Adipose tissue (tissue), 3 donors: ENCODE results near the gene IL1F10. TPM values are rescaled to one million over a fixed set of nuclear protein-coding genes. Genes with fewer than 3 reads are reported as not detected.

Experiments
- H3K27ac ChIP-seq: one replicate; pipeline ENCODE4 v1.5.1; 2013; ENCODE audit warnings: low read depth, low read length
- WGBS, 3 donors: extraction: QIAGEN DNeasy Blood & Tissue Kit; methylation state at CpG; one replicate each; pipeline ENCODE4 v1.1.7; 2013; 5-methylcytosine and 5-hydroxymethylcytosine counted together
- polyA plus RNA-seq, 3 donors: library from polyadenylated mRNA; stranded (reverse); fragments of 200-250 nt; gene quantifications; one replicate each; pipeline ENCODE4 v1.2.3, GENCODE V29; 2013
- donor health status: healthy with polysubstance abuse.
- donor health status: Bipolar disorder and iron deficiency.
- donor health status: healthy.

Gene IL1F10
- polyA plus RNA-seq, 3 donors = not detected

- WGBS, 3 donors = 47 to 88% (median 56%) methylated on average over 3 of the region's 3 CpGs
- H3K27ac ChIP-seq = no peak overlapping the region
Observed at GRCh38 chr2:113123726-113124125, 56.0 kb downstream of the IL1F10 start.

DNA sequence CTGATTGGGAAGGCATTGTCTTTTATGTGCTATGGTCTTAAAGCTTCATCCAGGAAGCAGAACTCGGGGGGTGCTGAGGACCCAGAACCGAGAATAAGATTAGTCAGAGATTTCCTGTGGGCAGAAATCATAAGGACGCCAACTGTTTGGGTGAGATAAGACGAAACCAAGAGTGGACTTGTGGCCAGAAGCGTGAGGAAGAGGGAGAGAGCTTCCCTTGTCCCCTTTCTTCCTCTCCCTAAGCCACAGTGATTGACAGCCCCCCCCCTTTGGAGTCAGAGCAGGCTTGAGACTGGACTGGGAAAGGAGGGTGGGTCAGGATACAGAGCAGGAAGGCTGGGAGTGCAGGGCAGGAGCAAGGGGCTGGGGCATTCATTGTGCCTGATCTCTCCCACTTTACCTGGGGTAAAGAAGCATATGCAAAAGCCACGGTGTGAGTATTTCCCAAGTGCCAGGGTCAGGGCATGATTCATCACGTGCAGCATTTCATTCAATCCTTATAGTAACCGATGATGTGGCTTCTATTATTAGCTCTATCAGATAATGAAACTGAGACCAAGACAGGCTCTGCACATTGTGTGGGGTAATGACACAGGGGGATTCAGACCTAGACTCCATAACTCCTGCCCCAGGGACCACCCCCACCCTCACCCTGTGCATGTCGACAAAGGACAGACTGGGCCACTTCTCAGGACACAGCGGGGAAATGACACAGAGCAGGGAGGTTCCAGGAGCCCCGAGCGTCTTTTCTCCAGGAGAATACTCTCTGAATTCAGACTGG lies 56.6 kb downstream of the IL1F10 start:
- 43 to 68% (median 46%) methylated on average over 12 of the region's 12 CpGs for WGBS, 3 donors
- H3K27ac ChIP-seq = no peak overlapping the region

Other genes with a start within 250 kb of the IL1F10 start
- gene IL1B, start 231.2 kb upstream of the IL1F10 start, polyA plus RNA-seq = 10 to 100 TPM in 2 of 3 donors, 1 to 10 TPM in 1; 1.0 to 31.0 (median 17.8) TPM
- not detected for gene IL37, start 156.8 kb upstream of the IL1F10 start, polyA plus RNA-seq
- not detected for gene IL36G, start 90.0 kb upstream of the IL1F10 start, polyA plus RNA-seq
- gene IL36A, start 62.5 kb upstream of the IL1F10 start, polyA plus RNA-seq = under 1 TPM in 1 of 3 donors, not detected in 2; 0.45 TPM
- not detected for gene IL36B, start 15.1 kb upstream of the IL1F10 start, polyA plus RNA-seq
- gene IL36RN, start 8.8 kb upstream of the IL1F10 start, polyA plus RNA-seq = under 1 TPM in 1 of 3 donors, not detected in 2; 0.01 TPM
- gene IL1RN, start 59.6 kb downstream of the IL1F10 start, polyA plus RNA-seq = 10 to 100 TPM in 2 of 3 donors, under 1 TPM in 1; 0.86 to 21.7 (median 11.6) TPM
- 10 to 100 TPM in 1 of 3 donors, 1 to 10 TPM in 2; 1.2 to 11.2 (median 5.9) TPM for gene PSD4, start 106.0 kb downstream of the IL1F10 start, polyA plus RNA-seq
- gene PAX8, start 211.0 kb downstream of the IL1F10 start, polyA plus RNA-seq = 10 to 100 TPM in 1 of 3 donors, under 1 TPM in 2; 0.07 to 19.0 (median 0.22) TPM